GM18873 (cell line): ENCODE results near the gene LCE1A.

Experiments used
- ATAC-seq: cut with Tn5 transposase; IDR thresholded peaks from one replicate; pipeline ENCODE4 v1.9.1; 2021; ENCODE audit warnings: mild to moderate bottlenecking, moderate library complexity, moderate number of reproducible peaks; ENCODE audit not compliant: unreplicated experiment, low FRiP score

LCE1A gene

DNA sequence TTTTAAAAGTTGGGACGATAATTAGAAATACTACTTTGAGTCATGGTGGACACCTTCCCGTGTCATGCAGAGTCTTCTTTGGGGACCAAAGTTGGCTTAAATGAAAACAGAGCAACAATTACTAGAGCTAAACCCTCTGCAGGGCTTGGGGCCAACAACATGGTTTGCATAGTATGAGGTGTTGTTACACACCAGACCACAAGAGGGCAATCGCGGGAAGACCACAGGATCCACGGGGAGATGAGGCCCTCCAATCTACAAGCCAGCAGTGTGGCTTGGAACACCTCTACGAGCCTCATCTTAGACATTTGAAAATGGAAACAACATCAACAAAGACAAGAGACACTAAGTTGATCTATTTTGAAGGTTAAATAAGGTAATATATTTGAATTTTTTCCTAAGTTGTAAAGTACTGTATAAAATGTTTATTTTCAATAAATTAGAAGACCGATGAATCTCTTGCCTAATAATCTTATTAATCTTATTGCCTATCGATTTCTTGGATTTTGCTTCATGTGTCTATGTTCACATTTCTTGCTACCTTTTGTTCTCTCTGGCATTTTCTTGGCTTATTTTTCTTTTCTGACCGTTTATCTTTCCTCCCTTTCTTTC, 42.6 kb downstream of the LCE1A start:
- no peak for ATAC-seq

DNA sequence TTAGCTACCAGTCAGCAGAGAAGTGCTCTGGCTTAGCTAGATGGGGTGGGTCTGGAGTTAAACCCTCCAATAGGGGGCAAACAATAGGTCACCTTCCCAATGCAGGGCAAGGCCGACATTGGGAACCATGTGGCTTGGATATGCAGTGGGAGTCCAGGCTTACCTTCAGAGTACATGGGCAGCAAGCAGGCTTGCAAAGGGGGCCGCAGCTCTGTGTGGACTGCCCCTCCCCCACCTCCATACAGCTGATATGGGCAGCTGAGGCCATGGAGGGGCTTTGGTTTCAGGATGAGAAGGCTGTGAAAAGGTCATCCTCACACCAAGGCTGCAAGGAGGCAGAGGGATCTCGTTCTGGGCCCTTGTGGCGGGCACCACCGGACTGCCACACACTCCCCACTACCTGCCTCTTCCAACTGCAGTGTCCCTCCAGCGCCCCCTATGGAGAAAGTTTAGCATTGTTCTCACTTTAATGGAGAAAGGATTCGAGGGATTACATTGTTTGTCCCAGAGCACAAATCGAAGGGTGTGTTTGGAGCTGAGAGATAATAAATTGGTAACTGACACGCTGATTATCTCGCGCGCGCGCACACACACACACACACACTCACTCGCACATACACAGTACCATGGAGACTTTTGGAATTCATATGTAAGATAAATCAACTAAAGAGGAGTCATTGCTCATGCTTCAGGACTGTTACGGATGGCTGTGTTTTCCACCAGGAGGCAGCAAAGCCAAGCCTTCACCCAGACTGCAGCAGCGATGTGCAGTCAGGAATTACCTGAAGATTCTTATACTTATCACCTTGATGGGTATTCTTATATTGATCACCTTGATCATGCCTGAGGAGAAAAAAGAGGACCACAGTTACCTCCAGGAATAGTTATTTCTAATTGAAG, 43.8 kb downstream of the LCE1A start:
- ATAC-seq: no peak

DNA sequence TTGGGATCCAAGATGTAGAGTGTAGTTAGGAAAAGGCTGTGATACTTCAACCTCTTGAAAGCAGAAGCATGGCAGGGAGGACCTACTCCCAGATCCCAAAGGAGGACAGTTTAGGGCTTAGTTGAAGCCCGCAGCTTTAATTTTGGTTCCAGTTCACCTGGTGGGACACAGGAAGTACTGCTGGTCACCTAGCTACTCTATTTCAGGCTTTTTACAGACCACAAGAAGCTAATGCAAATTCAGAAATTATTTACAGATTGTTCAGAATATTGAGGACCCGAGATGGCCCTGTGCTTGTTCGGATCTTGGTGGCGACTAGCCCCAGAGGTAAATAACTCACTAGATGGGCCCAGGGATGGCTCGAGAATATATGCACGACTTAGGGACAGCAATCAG, 44.5 kb downstream of the LCE1A start:
- no peak for ATAC-seq

DNA sequence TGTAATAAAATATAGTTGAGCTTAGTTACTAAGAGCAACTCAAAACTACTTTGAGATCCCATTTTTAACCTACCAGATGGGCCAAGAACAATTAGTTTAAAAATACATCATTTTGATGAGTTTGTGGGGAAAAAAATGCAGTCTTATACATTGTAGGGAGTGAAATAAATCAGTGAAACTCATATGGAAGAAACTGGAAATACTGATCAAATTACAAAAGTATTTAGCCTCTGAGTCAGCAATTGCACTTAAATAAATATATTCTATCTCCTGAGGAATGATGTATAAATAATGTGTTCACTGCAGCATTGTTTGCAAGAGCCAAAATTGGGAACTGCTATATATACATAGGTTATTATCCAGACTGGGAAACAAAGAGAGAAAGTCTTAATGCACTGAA, 46.2 kb downstream of the LCE1A start:
- no peak for ATAC-seq

DNA sequence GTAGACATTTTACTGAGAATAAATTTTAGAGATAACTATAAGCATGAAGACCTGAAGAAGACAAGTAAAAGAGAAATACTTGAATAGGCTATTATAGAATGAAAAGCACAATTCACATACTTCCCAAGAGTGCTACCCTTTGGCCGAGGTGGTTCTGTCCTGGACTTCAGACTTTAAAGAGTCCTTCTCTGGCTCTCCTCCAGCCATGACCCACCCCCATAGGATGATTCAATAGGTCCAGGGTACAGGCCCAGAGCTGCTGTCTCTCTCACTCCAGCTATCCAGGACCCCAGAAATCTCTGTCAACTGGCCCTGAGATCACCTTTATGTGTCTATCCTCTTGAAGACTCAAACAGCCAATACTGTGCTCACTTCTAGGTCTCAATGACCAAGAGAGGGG, 49.6 kb downstream of the LCE1A start:
- no peak for ATAC-seq
